HG03469 (cell line): Measurements from ENCODE around the gene ERC2.

Experiments used
- ATAC-seq: cut with Tn5 transposase; IDR thresholded peaks from one replicate; pipeline ENCODE4 v1.9.1; 2021; ENCODE audit warnings: mild to moderate bottlenecking, moderate library complexity, moderate number of reproducible peaks; ENCODE audit not compliant: unreplicated experiment

Gene ERC2

GRCh38 chr3:55637906-55638638 is 830.2 kb downstream of the ERC2 start:
- ATAC-seq: no peak

GRCh38 chr3:55636300-55637195 is 831.7 kb downstream of the ERC2 start:
- ATAC-seq: no peak

GRCh38 chr3:55634345-55634744 is 833.9 kb downstream of the ERC2 start:
- no peak for ATAC-seq

DNA sequence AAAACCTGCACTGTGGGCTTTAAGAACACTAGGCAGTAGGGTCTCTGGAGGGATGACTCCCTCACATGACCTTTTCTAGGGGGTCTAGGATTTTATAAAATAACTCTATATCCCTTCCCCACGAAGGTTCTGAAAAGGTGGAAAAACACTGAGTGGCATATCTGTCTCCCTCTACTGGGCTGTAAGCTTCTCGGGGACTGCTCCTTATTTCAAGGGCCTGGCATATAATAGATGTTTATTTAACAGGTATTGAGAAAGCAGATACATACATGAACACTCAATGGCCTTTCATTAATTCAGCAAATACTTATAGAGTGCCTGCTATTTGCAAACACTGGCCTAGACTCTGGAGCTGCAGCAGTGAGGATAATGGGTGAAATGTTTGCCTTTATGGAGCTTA is 834.9 kb downstream of the ERC2 start:
- ATAC-seq: no peak

- ATAC-seq: no peak
Observed at GRCh38 chr3:55631766-55632331, 836.4 kb downstream of the ERC2 start.

DNA sequence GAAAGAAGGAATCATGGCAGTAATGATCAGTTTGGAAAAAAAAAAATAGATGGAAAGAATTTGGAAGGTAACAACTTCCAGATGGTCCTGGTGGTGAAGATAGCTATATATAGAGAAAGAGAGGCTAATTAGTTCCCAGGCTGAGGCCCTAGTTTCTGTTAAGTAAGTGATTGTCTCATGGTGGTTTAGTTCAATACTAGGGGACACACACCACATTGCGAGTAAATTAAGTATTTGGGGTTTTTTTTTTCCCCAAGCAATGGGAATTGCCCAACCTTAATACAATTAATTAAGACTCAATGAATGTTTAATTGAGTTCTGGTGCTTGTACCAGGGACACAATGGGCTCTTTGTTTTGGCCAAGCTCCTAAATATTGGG is 837.4 kb downstream of the ERC2 start:
- no peak for ATAC-seq

DNA sequence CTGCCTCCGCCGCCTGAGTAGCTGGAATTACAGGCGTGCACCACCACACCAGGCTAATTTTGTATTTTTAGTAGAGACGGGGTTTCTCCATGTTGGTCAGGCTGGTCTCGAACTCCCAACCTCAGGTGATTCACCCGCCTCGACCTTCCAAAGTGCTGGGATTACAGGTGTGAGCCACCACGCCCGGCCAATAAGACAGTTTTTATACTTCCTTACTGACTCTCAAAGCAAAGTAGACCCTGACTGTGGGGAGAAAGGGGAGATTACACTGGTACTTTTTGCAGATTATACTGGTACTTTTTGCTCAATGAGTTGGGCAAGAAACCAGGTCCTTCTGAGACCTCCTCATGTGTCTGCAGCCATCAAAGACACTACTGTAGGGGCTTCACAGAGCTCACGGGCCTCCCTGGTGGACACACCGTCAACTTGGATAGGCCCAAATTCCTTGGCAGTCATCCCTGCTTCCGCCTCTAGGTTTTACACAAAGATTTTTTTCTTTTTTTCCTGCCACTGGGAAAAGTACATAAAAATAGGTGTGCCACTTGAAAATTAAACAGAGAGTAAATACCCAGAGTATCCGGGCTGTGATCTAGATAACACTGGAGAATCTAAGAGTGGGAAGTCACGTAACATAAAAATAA is 837.9 kb downstream of the ERC2 start:
- ATAC-seq: no peak

GRCh38 chr3:55629432-55629831 is 838.8 kb downstream of the ERC2 start:
- ATAC-seq: no peak

- ATAC-seq: no peak
Observed at GRCh38 chr3:55626279-55626665, 842.0 kb downstream of the ERC2 start.

- ATAC-seq: no peak
Observed at GRCh38 chr3:55624238-55624637, 844.0 kb downstream of the ERC2 start.

- ATAC-seq: no peak
Observed at GRCh38 chr3:55623786-55624185, 844.5 kb downstream of the ERC2 start.

GRCh38 chr3:55622733-55623132 is 845.5 kb downstream of the ERC2 start:
- no peak for ATAC-seq

GRCh38 chr3:55622116-55622515 is 846.2 kb downstream of the ERC2 start:
- no peak for ATAC-seq

DNA sequence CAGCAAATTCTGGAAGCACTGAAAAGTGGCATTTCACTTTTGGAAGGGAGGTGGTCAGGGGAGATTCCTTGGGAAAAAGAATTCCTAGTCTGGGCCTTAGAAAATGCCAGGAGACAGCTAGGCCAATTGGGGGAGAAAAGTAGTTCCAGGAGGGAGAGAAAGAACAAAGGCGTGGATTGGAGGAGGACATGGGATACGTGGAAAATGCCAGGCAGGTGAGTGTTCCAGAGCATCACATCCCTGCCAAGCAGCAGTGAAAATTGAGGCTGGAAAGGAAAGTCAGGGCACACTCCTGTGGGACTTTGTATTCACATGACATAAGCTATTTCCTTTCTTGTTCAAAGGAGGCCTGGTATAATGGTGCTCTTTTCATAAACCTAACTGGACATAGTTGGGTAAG is 846.6 kb downstream of the ERC2 start:
- ATAC-seq: no peak

DNA sequence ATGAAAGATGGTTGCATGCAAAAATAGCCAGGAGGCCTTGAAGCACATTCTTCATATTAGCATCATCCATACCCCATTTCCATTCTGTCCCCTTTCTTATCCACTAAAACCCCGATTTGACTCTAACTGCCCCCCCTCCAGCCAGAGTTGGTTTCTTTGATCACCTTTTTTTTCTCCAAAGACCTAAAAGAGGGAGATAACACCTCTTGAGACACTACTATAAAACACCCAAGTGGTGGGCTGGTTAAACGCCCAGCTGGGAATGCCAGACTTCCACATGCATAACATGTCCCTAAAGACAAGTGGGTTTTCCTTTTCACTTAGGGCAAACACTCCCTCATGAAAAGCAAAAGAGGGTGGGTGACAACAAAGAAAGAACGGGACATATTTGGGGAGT is 847.2 kb downstream of the ERC2 start:
- ATAC-seq: no peak

DNA sequence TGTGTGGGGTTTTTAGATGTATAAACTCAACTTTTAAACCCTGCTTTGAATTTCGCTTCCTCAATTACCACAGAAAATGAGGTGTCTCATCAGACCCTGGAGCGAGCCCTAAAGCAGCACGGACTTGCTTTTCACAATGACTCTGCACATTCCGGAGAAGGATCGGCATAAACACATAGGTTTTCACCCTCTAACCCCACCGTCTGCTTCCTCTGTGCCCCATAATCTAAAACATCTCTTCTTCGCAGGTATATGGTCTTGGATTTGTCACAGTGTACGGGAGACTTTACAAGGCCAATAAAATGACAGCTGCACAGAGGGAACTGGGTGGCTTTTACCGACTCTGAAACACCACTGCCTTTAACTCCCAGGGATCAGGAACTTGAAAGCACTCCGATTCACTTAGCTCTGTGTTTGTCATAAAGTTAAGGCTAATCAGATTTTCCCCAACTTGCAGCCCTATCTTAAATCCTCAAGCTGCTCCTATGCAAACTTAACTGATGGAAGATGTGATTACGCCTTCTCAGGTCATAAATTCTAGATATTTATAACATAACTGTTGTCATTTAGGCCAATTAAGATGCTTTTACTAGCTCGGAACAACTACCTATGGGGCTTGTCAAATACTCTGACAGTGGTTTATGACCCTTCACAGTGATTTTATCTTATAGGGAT is 847.8 kb downstream of the ERC2 start:
- peak; percentile 55 for ATAC-seq

DNA sequence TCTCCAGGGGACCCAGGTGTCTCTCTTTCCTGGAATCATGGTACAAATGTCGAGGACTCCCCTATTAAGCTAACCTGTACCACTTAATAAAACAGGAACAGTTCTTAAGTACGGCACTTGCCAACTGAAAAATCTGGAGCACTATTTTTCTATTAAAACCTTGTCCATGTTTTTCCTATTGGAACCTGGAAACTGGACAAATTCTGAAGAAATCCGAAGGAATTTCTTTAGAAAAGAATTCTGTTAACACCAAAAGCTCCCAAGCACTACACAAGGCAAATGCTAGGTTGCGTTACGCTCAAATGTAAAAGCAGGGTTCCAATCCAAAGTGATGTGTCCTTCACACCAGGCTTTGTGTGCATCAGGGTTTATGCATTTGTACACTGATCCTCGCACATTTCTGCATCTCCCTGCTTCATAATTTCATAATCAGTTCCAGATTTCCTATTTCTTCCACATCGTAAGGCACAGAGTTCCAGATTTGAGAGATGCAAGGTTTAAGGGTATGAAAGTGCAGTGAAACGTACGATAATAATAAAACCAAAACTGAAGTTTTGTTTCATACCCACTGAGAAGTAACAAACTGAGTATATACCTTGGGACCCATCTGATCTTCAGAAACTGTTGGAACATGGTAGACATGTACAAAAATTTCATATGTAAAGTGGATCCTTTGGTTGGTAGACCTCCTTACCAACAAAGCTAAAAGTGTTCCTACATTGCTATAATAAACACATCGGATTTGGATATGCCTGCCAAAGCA is 849.0 kb downstream of the ERC2 start:
- ATAC-seq: no peak

- ATAC-seq: no peak
Observed at GRCh38 chr3:55617385-55617784, 850.9 kb downstream of the ERC2 start.

DNA sequence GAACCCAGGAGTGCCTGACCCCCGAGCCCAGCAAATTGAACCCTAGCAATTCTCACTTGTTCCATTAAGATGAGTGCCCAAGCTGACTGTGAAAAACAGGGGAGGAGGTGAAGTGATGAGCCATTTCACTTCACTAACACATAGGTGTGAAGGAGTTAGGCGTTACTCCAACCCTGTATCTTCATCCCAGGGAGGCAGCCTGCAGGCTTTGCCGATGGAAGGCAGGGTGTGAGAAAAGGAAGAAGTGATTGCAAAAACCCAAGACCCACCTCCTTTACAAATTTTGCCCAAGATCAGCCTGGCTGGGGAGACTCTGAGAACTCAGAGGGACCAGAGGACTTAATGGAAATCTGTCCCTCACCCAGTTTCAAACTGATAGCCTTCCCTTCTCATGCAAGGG is 851.5 kb downstream of the ERC2 start:
- no peak for ATAC-seq

GRCh38 chr3:55615694-55616295 is 852.5 kb downstream of the ERC2 start:
- no peak for ATAC-seq
